ENCODE measurements around the gene PIGW. TPM values are rescaled to one million over a fixed set of nuclear protein-coding genes. Genes with fewer than 3 reads are reported as not detected.

PIGW gene
- total RNA-seq, 1 experiment from 2014 or later: 23.4 TPM

GRCh38 chr17:36545465-36546417, 11.0 kb downstream of the PIGW start:
- peaks cover 9% of the 10 kb centered on the region for H3K4me1 ChIP-seq
- peak; percentile 98 for DNase-seq
- H3K27ac ChIP-seq: peak overlapping the region; percentile 94
- no peaks in the 10 kb centered on the region for H3K27me3 ChIP-seq
- H3K36me3 ChIP-seq: peaks cover 28% of the 10 kb centered on the region
- H3K9me3 ChIP-seq (replicated peaks): no peaks in the 10 kb centered on the region
- peak overlapping the region; percentile 96 for H3K4me3 ChIP-seq

GRCh38 chr17:36546418-36547093, 11.8 kb downstream of the PIGW start:
- no peaks in the 10 kb centered on the region for H3K9me3 ChIP-seq (replicated peaks)
- peaks cover 9% of the 10 kb centered on the region for H3K4me1 ChIP-seq
- H3K36me3 ChIP-seq: peaks cover 30% of the 10 kb centered on the region
- H3K27ac ChIP-seq: peak overlapping the region; percentile 94; the same call in 1 of the 2 replicates
- no peak for DNase-seq
- H3K27me3 ChIP-seq: no peaks in the 10 kb centered on the region
- peak overlapping the region; percentile 96 for H3K4me3 ChIP-seq

- Histone ChIP-seq H3K27ac (no peak overlapping the region), H3K27me3 (no peaks in the 10 kb centered on the region), H3K36me3 (peaks cover 36% of the 10 kb centered on the region), H3K4me1 (peaks cover 9% of the 10 kb centered on the region), H3K4me3 (no peak overlapping the region), H3K9me3 (replicated peaks) (no peaks in the 10 kb centered on the region)
- no peak for DNase-seq
Measured at GRCh38 chr17:36547776-36548175, 13.0 kb downstream of the PIGW start.

GRCh38 chr17:36550491-36551417, 16.0 kb downstream of the PIGW start:
- H3K27me3 ChIP-seq: no peaks in the 10 kb centered on the region
- H3K4me1 ChIP-seq: peaks cover 9% of the 10 kb centered on the region
- no peak for DNase-seq
- H3K27ac ChIP-seq: no peak overlapping the region
- H3K36me3 ChIP-seq: peaks cover 43% of the 10 kb centered on the region
- no peaks in the 10 kb centered on the region for H3K9me3 ChIP-seq (replicated peaks)
- no peak overlapping the region for H3K4me3 ChIP-seq

GRCh38 chr17:36553459-36553858, 18.7 kb downstream of the PIGW start:
- Histone ChIP-seq H3K36me3 (peaks cover 50% of the 10 kb centered on the region), H3K9me3 (replicated peaks) (no peaks in the 10 kb centered on the region), H3K27ac (no peak overlapping the region), H3K4me1 (no peaks in the 10 kb centered on the region), H3K27me3 (no peaks in the 10 kb centered on the region), H3K4me3 (no peak overlapping the region)
- no peak for DNase-seq

- Histone ChIP-seq H3K36me3 (peaks cover 83% of the 10 kb centered on the region), H3K9me3 (replicated peaks) (no peaks in the 10 kb centered on the region), H3K4me3 (no peak overlapping the region), H3K27ac (no peak overlapping the region), H3K4me1 (no peaks in the 10 kb centered on the region), H3K27me3 (no peaks in the 10 kb centered on the region)
- DNase-seq: no peak
Measured at GRCh38 chr17:36566081-36566480, 31.3 kb downstream of the PIGW start.

GRCh38 chr17:36575028-36575427, 40.2 kb downstream of the PIGW start:
- Histone ChIP-seq H3K4me3 (no peak overlapping the region), H3K4me1 (no peaks in the 10 kb centered on the region), H3K27me3 (no peaks in the 10 kb centered on the region), H3K27ac (no peak overlapping the region), H3K36me3 (peaks cover 78% of the 10 kb centered on the region), H3K9me3 (replicated peaks) (no peaks in the 10 kb centered on the region)
- no peak for DNase-seq

- Histone ChIP-seq H3K36me3 (peaks cover 76% of the 10 kb centered on the region), H3K9me3 (replicated peaks) (no peaks in the 10 kb centered on the region), H3K27me3 (no peaks in the 10 kb centered on the region)
Measured at GRCh38 chr17:36576793-36577192, 42.0 kb downstream of the PIGW start.

GRCh38 chr17:36578671-36579070, 43.9 kb downstream of the PIGW start:
- H3K27ac ChIP-seq: no peak overlapping the region
- peaks cover 76% of the 10 kb centered on the region for H3K36me3 ChIP-seq
- H3K4me1 ChIP-seq: no peaks in the 10 kb centered on the region
- H3K4me3 ChIP-seq: no peak overlapping the region
- H3K27me3 ChIP-seq: no peaks in the 10 kb centered on the region
- H3K9me3 ChIP-seq (replicated peaks): no peaks in the 10 kb centered on the region
- DNase-seq: no peak

More at GRCh38 chr17:36576793-36577192, 42.0 kb downstream of the PIGW start:
- no peak overlapping the region for H3K27ac ChIP-seq
- no peak for DNase-seq
- no peaks in the 10 kb centered on the region for H3K4me1 ChIP-seq
- H3K4me3 ChIP-seq: no peak overlapping the region

GRCh38 chr17:36583787-36584186, 49.0 kb downstream of the PIGW start:
- Histone ChIP-seq H3K27ac (no peak overlapping the region), H3K4me1 (no peaks in the 10 kb centered on the region), H3K4me3 (no peak overlapping the region), H3K27me3 (no peaks in the 10 kb centered on the region), H3K36me3 (peaks cover 91% of the 10 kb centered on the region), H3K9me3 (replicated peaks) (no peaks in the 10 kb centered on the region)
- no peak for DNase-seq

GRCh38 chr17:36586138-36586537, 51.4 kb downstream of the PIGW start:
- no peak overlapping the region for H3K4me3 ChIP-seq
- H3K9me3 ChIP-seq (replicated peaks): no peaks in the 10 kb centered on the region
- no peak for DNase-seq
- no peaks in the 10 kb centered on the region; the same call in 1 of the 2 replicates for H3K4me1 ChIP-seq
- H3K36me3 ChIP-seq: peaks cover 74% of the 10 kb centered on the region
- no peak overlapping the region for H3K27ac ChIP-seq
- no peaks in the 10 kb centered on the region for H3K27me3 ChIP-seq

Other genes starting within 250 kb of the PIGW start
- gene TBC1D3G, start 211.1 kb upstream of the PIGW start, total RNA-seq (2014; rRNA removed; shearing (Covaris generic)): not detected in 2 replicates
- not detected in 2 replicates for gene TBC1D3H, start 146.6 kb upstream of the PIGW start, total RNA-seq (2014; rRNA removed; shearing (Covaris generic))
- gene ZNHIT3, start 48.3 kb upstream of the PIGW start, total RNA-seq (2014; rRNA removed; shearing (Covaris generic)): 89.7 and 90.5 TPM in 2 replicates
- 70.0 and 93.0 TPM in 2 replicates for gene MYO19, start 119 bp upstream of the PIGW start, total RNA-seq (2014; rRNA removed; shearing (Covaris generic))
- 70.8 and 81.9 TPM in 2 replicates for gene GGNBP2, start 9.9 kb downstream of the PIGW start, total RNA-seq (2014; rRNA removed; shearing (Covaris generic))
- gene DHRS11, start 56.9 kb downstream of the PIGW start, total RNA-seq (2014; rRNA removed; shearing (Covaris generic)): 13.7 and 18.1 TPM in 2 replicates
- gene MRM1, start 66.6 kb downstream of the PIGW start, total RNA-seq (2014; rRNA removed; shearing (Covaris generic)): 5.1 and 6.0 TPM in 2 replicates